A549 (cell line): ENCODE results near the gene GIGYF1. TPM values are rescaled to one million over a fixed set of nuclear protein-coding genes. Genes with fewer than 3 reads are reported as not detected.

ENCODE experiments used
- ATAC-seq, 2 experiments: fragments of 200-7000 bp in 1 of 2; fragments of >200 bp in 1 of 2; cut with Nextera tagmentation in 1 of 2; cut with Tn5 transposase in 1 of 2; 3 replicates each; pipeline versions ENCODE4 v1.8.0 to v1.9.1; 2018 to 2020; ENCODE audit warnings: mild to moderate bottlenecking in 1 of 2, moderate library complexity in 1 of 2
- CTCF ChIA-PET: fragments of 300-600 bp; sonication (Branson Sonifier 250); formaldehyde crosslinking; extraction: SDS; loops from one replicate; lab custom pipeline; 2021; ENCODE audit warnings: antibody characterized with exemption, inconsistent platforms; lab: Yijun Ruan, JAX
- POLR2A ChIA-PET: fragments of 350-600 bp; formaldehyde crosslinking; extraction: SDS; loops from one replicate; lab custom pipeline; 2021; ENCODE audit warnings: antibody characterized with exemption, inconsistent platforms; lab: Yijun Ruan, JAX
- DNase-seq, 2 experiments: peaks; one replicate each; pipeline versions ENCODE4 v3.0.0 to v3.0.0-alpha.2; 2011 to 2016; ENCODE audit warnings: low read depth in 1 of 2, low spot score in 1 of 2
- FAIRE-seq: peaks from 2 replicates; lab custom pipeline; 2011; peaks lifted over from hg19 to GRCh38; lab: Jason Lieb, UNC
- H3K27ac ChIP-seq, 2 experiments: fragments of >200 bp; sonication (Bioruptor Twin); formaldehyde crosslinking; 3 replicates each; pipeline ENCODE4 v1.5.1; 2016 to 2017
- H3K4me1 ChIP-seq: fragments of >200 bp; sonication (Bioruptor Twin); formaldehyde crosslinking; 3 replicates; pipeline ENCODE4 v1.6.1; 2016
- H3K4me2 ChIP-seq: fragments of >200 bp; sonication (Bioruptor Twin); formaldehyde crosslinking; 3 replicates; pipeline ENCODE4 v1.6.1; 2016
- H3K4me3 ChIP-seq: fragments of >200 bp; sonication (Bioruptor Twin); formaldehyde crosslinking; 3 replicates; pipeline ENCODE4 v1.5.1; 2016
- H3K9me3 ChIP-seq: fragments of >200 bp; sonication (Bioruptor Twin); formaldehyde crosslinking; 3 replicates; pipeline ENCODE4 v1.6.1; 2016
- BHLHE40 ChIP-seq: IDR thresholded peaks from 2 replicates; pipeline ENCODE4 v1.6.1; 2012; ENCODE audit warnings: low read depth, low read length, inconsistent platforms
- CEBPB ChIP-seq, 2 experiments: fragments of >200 bp in 1 of 2; sonication (Bioruptor Twin) in 1 of 2; formaldehyde crosslinking in 1 of 2; IDR thresholded peaks; 2 replicates each; pipeline ENCODE4 v1.6.1; 2012 to 2016
- CHD2 ChIP-seq: fragments of 150-350 bp; IDR thresholded peaks from 2 replicates; pipeline ENCODE4 v1.6.1; 2014; ENCODE audit warnings: low read length; ENCODE audit not compliant: partially characterized antibody
- EHF ChIP-seq: fragments of 250-450 bp; sonication (Bioruptor Pico); IDR thresholded peaks from 2 replicates; pipeline ENCODE4 v1.5.0; 2020; ENCODE audit warnings: mild to moderate bottlenecking
- ESRRA ChIP-seq: fragments of 150-350 bp; IDR thresholded peaks from 2 replicates; pipeline ENCODE4 v1.6.1; 2014; ENCODE audit warnings: mild to moderate bottlenecking, low read length, borderline replicate concordance
- HEYL ChIP-seq: fragments of 250-450 bp; sonication (Bioruptor Pico); IDR thresholded peaks from 2 replicates; pipeline ENCODE4 v1.8.0; 2021; ENCODE audit warnings: mild to moderate bottlenecking, moderate library complexity
- HOXB5 ChIP-seq: fragments of 250-450 bp; sonication (Bioruptor Pico); IDR thresholded peaks from 2 replicates; pipeline ENCODE4 v1.5.0; 2020; ENCODE audit warnings: mild to moderate bottlenecking, moderate library complexity
- JUNB ChIP-seq: fragments of >200 bp; sonication (Bioruptor Twin); formaldehyde crosslinking; IDR thresholded peaks from 2 replicates; pipeline ENCODE4 v1.6.1; 2016
- MAFK ChIP-seq: fragments of 450-650 bp; IDR thresholded peaks from 2 replicates; pipeline ENCODE4 v1.6.1; 2014; ENCODE audit not compliant: partially characterized antibody
- MYC ChIP-seq: IDR thresholded peaks from 2 replicates; pipeline ENCODE4 v1.6.1; 2012; ENCODE audit warnings: mild to moderate bottlenecking, inconsistent platforms, low read length, improper control_type of control experiment, borderline replicate concordance
- NFE2L2 ChIP-seq: fragments of 150-350 bp; conservative IDR thresholded peaks from 2 replicates; pipeline ENCODE4 v1.6.1; 2014; ENCODE audit warnings: low read length
- NR3C1 ChIP-seq: fragments of >200 bp; sonication (Bioruptor Twin); formaldehyde crosslinking; IDR thresholded peaks from 3 replicates; pipeline ENCODE4 v1.6.1; 2017
- PBX3 ChIP-seq: IDR thresholded peaks from 2 replicates; pipeline ENCODE4 v1.6.1; 2012
- PHF8 ChIP-seq: fragments of 200-600 bp; sonication (generic); IDR thresholded peaks from 2 replicates; pipeline ENCODE4 v1.6.1; 2016; ENCODE audit warnings: low read depth, mild to moderate bottlenecking, antibody characterized with exemption, moderate library complexity, borderline replicate concordance
- POLR2A ChIP-seq: IDR thresholded peaks from 2 replicates; pipeline ENCODE4 v1.6.1; 2012; ENCODE audit warnings: mild to moderate bottlenecking, low read length
- RAD21 ChIP-seq, 2 experiments: fragments of >200 bp in 1 of 2; sonication (Bioruptor Twin) in 1 of 2; formaldehyde crosslinking in 1 of 2; IDR thresholded peaks in 1 of 2; conservative IDR thresholded peaks in 1 of 2; 2 replicates in 1 of 2; 3 replicates in 1 of 2; pipeline ENCODE4 v1.6.1; 2012 to 2018; ENCODE audit warnings: inconsistent platforms in 1 of 2
- RFX5 ChIP-seq: fragments of 450-650 bp; IDR thresholded peaks from 2 replicates; pipeline ENCODE4 v1.7.1; 2014; ENCODE audit warnings: antibody characterized with exemption, mild to moderate bottlenecking, moderate library complexity
- SMC3 ChIP-seq: fragments of >200 bp; sonication (Bioruptor Twin); formaldehyde crosslinking; IDR thresholded peaks from 3 replicates; pipeline ENCODE4 v1.6.1; 2018; ENCODE audit warnings: inconsistent platforms
- USF2 ChIP-seq: fragments of 450-650 bp; IDR thresholded peaks from 2 replicates; pipeline ENCODE4 v1.6.1; 2014; ENCODE audit warnings: antibody characterized with exemption
- ZC3H11A ChIP-seq: fragments of 450-650 bp; IDR thresholded peaks from 2 replicates; pipeline ENCODE4 v1.6.1; 2014; ENCODE audit warnings: antibody characterized with exemption, mild to moderate bottlenecking
- ZSCAN20 ChIP-seq: fragments of 250-450 bp; sonication (Bioruptor Pico); IDR thresholded peaks from 2 replicates; pipeline ENCODE4 v1.8.0; 2022; ENCODE audit warnings: mild to moderate bottlenecking, moderate library complexity
- WGBS: methylation state at CpG from one replicate; pipeline ENCODE4 v1.1.6; 2017; ENCODE audit errors: missing lambda C conversion rate; 5-methylcytosine and 5-hydroxymethylcytosine counted together
- polyA plus RNA-seq, 4 experiments: library from polyadenylated mRNA; depleted of rRNA in 3 of 4; stranded (reverse); fragments of >200 nt; fragmentation: RNase III in 1 of 4; extraction: RNeasy Plus Mini Kit Qiagen cat#74134 plus additional on column Dnase treatment in 1 of 4; gene quantifications; 2 replicates in 3 of 4; 3 replicates in 1 of 4; pipeline ENCODE4 v1.2.3, GENCODE V29; 2011 to 2017
- TF ChIP-seq, protein P1 (sequence below): fragments of 150-350 bp; IDR thresholded peaks from 2 replicates; pipeline ENCODE4 v1.6.1; 2014; ENCODE audit warnings: low read depth, mild to moderate bottlenecking, low read length
- TF ChIP-seq, protein P2 (sequence below): fragments of 200-600 bp; sonication (generic); IDR thresholded peaks from 2 replicates; pipeline ENCODE4 v1.6.1; 2016; ENCODE audit warnings: antibody characterized with exemption, mild to moderate bottlenecking, moderate library complexity
- TF ChIP-seq, protein P3 (sequence below): fragments of 250-450 bp; sonication (Bioruptor Pico); IDR thresholded peaks from 2 replicates; pipeline ENCODE4 v1.5.0; 2020; ENCODE audit warnings: low read depth, mild to moderate bottlenecking, moderate library complexity
- TF ChIP-seq, protein P4 (sequence below): IDR thresholded peaks from 2 replicates; pipeline ENCODE4 v1.6.1; 2012; ENCODE audit warnings: low read depth, borderline replicate concordance
- TF ChIP-seq, protein P5 (sequence below): IDR thresholded peaks from 2 replicates; pipeline ENCODE4 v1.6.1; 2012

Gene GIGYF1
- polyA plus RNA-seq, 2 of the 4 experiments (the other 2 are of a cell fraction): 5.1 to 18.9 TPM

- CTCF ChIA-PET: interaction anchor here (0.7 to 3.9 kb wide), 6 partner anchors 9 to 199 kb away, joined by 3 to 11 read pairs (median 4); no protein-coding TSS in a partner anchor
- Histone ChIP-seq H3K9me3 (no peaks in the 10 kb centered on the region), H3K4me1 (no peaks in the 10 kb centered on the region), H3K4me2 (no peak overlapping the region), H3K4me3 (no peak overlapping the region), H3K27ac (no peak overlapping the region)
- no peak for FAIRE-seq
- no peak for TF ChIP-seq NR3C1
- no peak for TF ChIP-seq PHF8
- no peak for TF ChIP-seq CHD2
- TF ChIP-seq RFX5: no peak
- no peak for TF ChIP-seq CEBPB (IDR thresholded peaks at IDR 0.05)
- TF ChIP-seq MYC: no peak
- TF ChIP-seq POLR2A: no peak
- TF ChIP-seq EHF (CRISPR knock-in tag): no peak
- TF ChIP-seq JUNB: no peak
- TF ChIP-seq RAD21 (conservative IDR thresholded peaks at IDR 0.05 in 1 of 2, IDR thresholded peaks at IDR 0.05 in 1 of 2): no peak
- no peak for TF ChIP-seq ZSCAN20
- TF ChIP-seq, protein P1, sequence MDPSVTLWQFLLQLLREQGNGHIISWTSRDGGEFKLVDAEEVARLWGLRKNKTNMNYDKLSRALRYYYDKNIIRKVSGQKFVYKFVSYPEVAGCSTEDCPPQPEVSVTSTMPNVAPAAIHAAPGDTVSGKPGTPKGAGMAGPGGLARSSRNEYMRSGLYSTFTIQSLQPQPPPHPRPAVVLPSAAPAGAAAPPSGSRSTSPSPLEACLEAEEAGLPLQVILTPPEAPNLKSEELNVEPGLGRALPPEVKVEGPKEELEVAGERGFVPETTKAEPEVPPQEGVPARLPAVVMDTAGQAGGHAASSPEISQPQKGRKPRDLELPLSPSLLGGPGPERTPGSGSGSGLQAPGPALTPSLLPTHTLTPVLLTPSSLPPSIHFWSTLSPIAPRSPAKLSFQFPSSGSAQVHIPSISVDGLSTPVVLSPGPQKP: no peak
- no peak for TF ChIP-seq HEYL (CRISPR knock-in tag)
- TF ChIP-seq BHLHE40: no peak
- TF ChIP-seq ZC3H11A: no peak
- TF ChIP-seq, protein P2, sequence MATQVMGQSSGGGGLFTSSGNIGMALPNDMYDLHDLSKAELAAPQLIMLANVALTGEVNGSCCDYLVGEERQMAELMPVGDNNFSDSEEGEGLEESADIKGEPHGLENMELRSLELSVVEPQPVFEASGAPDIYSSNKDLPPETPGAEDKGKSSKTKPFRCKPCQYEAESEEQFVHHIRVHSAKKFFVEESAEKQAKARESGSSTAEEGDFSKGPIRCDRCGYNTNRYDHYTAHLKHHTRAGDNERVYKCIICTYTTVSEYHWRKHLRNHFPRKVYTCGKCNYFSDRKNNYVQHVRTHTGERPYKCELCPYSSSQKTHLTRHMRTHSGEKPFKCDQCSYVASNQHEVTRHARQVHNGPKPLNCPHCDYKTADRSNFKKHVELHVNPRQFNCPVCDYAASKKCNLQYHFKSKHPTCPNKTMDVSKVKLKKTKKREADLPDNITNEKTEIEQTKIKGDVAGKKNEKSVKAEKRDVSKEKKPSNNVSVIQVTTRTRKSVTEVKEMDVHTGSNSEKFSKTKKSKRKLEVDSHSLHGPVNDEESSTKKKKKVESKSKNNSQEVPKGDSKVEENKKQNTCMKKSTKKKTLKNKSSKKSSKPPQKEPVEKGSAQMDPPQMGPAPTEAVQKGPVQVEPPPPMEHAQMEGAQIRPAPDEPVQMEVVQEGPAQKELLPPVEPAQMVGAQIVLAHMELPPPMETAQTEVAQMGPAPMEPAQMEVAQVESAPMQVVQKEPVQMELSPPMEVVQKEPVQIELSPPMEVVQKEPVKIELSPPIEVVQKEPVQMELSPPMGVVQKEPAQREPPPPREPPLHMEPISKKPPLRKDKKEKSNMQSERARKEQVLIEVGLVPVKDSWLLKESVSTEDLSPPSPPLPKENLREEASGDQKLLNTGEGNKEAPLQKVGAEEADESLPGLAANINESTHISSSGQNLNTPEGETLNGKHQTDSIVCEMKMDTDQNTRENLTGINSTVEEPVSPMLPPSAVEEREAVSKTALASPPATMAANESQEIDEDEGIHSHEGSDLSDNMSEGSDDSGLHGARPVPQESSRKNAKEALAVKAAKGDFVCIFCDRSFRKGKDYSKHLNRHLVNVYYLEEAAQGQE: no peak
- no peak for ATAC-seq
- DNase-seq: no peak
- 66% methylated on average over 2 of the region's 2 CpGs for WGBS
- POLR2A ChIA-PET: no interaction called here
These were observed 26.0 kb downstream of the GIGYF1 start for GRCh38 chr7:100668069-100668449.

DNA sequence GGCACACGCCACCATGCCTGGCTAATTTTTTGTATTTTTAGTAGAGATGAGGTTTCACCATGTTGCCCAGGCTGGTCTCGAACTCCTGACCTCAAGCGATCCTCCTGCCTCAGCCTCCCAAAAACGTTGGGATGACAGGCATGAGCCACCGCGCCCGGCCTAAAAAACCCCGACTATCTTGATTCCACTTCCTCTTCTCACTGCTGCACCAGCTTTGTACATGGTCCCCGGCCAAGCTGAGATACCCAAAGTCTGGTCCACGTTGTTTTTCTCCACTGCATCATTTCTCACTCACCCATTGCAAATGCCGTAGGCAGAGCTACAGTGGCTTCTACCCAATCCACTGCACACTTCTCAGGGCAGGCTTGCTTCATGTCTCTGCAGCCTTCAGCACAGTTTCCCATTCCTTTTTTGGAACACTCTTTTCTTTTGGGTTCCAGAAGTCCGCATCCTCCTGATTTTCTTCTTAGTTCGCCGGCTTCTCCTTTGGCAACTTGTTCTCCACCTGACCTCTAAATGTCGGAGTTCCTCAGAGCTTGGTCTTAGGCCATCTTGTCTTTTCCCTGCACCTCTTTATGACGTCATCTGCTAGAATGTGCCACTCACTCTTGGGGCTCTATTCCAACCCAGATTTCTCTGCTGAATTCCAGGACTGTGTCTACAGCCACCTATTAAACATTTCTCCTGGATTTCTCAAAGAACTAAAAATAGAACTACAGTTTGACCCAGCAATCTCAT is 26.6 kb downstream of the GIGYF1 start:
- Histone ChIP-seq H3K27ac (no peak overlapping the region), H3K4me1 (no peaks in the 10 kb centered on the region), H3K4me3 (no peak overlapping the region), H3K4me2 (no peak overlapping the region), H3K9me3 (no peaks in the 10 kb centered on the region)
- ChIA-PET CTCF (interaction anchor here (1.0 to 3.9 kb wide), 5 partner anchors 10 to 198 kb away, joined by 3 to 11 read pairs (median 5); no protein-coding TSS in a partner anchor), POLR2A (no interaction called here)
- ATAC-seq (no peak), DNase-seq (no peak), FAIRE-seq (no peak)
- 59% methylated on average over 16 of the region's 16 CpGs for WGBS
- no peak for TF ChIP-seq ESRRA
- no peak for TF ChIP-seq ZC3H11A
- TF ChIP-seq SMC3: no peak
- TF ChIP-seq, protein P3, sequence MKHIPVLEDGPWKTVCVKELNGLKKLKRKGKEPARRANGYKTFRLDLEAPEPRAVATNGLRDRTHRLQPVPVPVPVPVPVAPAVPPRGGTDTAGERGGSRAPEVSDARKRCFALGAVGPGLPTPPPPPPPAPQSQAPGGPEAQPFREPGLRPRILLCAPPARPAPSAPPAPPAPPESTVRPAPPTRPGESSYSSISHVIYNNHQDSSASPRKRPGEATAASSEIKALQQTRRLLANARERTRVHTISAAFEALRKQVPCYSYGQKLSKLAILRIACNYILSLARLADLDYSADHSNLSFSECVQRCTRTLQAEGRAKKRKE (CRISPR knock-in tag): no peak
- TF ChIP-seq NFE2L2: no peak
- TF ChIP-seq RFX5: no peak
- no peak for TF ChIP-seq MAFK
- no peak for TF ChIP-seq NR3C1
- TF ChIP-seq HOXB5 (CRISPR knock-in tag): no peak
- TF ChIP-seq, protein P4, sequence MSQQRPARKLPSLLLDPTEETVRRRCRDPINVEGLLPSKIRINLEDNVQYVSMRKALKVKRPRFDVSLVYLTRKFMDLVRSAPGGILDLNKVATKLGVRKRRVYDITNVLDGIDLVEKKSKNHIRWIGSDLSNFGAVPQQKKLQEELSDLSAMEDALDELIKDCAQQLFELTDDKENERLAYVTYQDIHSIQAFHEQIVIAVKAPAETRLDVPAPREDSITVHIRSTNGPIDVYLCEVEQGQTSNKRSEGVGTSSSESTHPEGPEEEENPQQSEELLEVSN: no peak
- TF ChIP-seq USF2: no peak
- TF ChIP-seq, protein P5, sequence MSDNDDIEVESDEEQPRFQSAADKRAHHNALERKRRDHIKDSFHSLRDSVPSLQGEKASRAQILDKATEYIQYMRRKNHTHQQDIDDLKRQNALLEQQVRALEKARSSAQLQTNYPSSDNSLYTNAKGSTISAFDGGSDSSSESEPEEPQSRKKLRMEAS: no peak
- no peak for TF ChIP-seq PBX3
